ENCODE data around the gene NDOR1.
A peak's percentile ranks its signal among the peaks of the same experiment; 100 is the strongest.
"Not testable (repeated sequence)": the region's sequence is repeated elsewhere in the genome, so short reads cannot be mapped to it uniquely, and the experiment has no call there.

NDOR1 gene

DNA sequence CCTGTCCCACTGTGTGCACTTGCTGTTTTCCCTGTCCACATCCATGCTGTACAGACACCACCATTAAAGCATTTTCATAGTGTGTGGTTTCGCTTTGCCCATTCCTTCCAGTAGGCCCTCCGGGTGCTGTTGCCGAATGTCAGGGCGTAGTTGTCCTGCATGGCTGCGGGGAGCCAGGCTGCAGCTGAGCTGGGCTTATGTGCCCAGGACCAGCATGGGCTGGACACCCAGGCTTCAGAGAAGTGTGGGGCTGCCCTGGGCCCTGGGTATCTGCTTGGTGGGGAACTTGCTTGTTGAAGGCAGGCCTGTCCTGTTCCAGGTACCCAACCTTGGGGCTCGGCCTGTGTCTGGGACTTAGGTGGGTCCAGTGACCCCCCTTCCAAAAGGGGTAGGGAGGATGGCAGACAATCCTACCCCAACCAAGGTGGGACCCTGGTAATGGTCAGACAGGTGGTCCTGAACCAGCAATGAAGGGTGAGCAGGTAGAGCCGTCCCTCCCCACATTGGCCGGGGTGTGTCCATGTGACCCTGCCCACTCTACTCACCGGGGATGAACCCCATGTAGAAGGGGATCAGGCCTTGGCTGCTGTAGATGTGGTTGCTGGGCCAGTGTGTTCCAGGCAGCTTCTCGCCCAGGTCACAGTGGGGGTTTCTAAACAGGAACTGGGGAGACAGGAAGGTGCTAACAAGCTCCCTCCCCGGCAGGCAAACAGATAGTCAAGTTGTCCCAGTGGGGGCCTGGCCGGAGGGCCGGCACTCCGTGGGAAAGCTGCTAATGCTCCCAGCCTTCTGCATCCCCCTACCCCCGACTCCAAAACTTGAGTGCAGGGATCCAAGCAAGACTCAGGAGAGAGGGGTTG, 38.4 kb downstream of the NDOR1 start:
- no peak for DNase-seq (ENCODE audit: low read depth in 2 of 2)

DNA sequence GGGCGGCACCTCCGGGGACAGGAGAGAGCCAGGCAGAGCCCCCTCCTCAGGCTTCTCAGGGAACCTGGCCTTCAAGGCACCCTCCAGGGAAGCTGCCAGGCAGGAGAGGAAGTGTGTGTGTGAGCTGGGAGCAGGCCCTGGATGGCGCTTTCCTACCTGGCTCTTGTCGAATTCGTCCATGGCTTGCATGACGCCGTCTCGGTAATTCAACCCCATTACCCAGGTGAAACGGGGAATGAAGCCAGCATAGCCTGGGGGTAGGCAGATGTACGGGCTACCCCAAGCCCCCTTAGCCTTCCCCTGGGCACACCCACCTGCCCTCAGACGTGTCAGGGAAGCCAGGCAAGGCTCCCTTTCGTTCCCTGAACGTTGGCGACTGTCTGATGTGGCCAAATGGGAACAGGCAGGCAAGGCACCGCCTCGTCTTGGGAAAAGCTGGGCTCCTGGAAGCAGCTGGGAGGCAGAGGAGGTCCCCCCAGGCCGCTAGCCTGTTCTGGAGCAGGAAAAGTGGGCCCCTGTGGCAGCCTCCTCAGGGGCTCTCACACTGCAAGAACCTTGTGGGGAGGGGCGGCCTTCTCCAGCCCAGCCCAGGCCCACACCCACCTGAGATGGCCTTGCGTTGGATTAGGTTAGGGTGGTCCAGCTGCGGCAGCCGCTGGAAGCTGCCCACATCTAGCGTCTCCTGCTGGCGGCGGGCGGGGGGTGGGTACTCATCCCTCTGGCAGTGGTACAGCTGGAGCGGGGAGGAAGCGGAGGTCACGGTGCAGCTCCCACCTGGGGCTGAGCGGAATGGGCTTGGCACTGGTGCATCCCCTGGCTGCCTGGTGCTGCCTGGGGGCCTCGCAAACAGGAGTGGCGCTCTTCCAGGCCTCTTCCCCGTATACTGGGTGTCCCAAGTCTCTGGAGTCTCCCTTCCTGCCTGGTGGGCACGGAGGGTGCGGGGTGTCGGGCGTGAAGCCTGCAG, 39.3 kb downstream of the NDOR1 start:
- DNase-seq (ENCODE audit: low read depth in 2 of 2): no peak

DNA sequence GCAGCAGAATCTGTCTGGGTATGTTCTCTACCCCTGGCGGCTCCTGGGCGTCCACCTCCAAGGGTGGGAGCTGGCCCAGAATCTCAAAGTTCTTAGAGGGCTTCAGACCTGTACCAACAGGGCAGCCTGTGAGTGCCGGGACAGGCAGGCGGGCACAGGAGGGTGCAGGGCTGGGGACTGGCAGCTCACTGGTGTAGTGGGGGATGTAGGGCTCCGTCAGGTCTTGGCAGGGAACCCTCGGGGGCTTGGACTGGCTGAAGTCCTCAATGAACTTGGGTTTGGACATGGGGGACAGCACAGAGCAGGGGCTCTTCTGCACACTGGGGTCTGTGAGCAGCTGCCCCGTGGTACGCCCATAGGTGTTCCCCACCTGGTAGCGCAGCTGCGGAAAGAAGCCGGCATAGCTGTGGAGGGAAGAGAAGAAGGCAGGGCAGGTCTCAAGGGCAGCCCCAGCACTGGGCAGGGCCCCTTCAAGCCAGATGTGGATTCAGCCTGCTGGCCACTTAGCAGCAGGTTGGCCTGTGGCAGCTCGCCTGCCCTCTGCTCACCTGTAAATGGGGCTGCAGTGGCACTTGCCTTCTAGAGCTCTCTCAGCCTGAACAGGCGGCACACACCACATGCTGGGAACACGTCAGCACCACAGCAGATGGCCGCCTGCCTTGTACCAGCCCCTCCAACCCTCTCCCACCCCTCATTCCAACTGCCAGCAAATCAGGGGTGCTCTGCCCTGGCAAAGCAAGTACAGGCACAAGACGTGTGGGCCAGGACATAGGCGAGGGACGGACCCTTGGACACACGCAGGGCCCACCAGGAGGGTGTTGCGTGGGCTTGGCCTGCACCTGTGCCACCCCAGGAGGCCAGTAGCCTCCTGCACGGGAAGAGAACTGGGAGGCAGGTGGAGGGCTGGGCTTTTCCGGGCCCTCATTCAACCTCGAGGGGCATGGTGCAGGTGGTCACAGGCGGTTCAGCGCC, 40.2 kb downstream of the NDOR1 start:
- DNase-seq (ENCODE audit: low read depth in 2 of 2): no peak

DNA sequence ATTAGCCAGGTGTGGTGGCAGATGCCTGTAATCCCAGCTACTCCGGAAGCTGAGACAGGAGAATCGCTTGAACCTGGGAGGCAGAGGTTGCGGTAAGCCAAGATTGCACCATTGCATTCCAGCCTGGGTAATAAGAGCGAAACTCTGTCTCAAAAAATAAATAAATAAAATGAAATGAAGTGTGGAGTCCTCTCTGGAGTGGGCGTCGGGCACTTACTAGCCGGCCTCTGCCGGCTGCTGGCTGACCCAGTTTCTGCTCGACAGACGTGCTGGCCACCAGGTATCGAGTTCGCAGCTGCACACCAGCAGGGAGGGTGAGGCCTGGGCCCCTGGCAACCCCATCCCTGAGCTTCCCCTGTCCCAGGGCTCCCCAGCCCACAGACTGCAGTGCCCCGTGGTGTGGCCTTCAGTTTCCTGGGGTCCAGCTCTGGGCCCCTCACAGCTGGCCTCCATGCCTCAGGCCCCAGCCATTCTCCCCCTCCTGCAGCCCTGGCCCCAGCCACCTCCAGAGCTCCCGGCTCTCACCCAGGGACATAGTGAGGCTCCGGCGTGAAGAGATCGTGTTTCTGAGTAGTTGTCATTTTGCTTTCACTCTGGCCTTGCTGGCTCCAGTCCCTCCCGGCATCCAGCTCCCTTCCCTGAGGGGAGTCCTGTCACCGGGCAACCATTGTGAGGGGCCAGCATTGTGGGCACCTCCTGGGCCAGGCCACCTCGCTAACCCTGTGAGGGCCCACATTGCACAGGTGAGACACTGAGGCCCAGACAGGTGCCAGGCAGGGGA, 41.8 kb downstream of the NDOR1 start:
- DNase-seq (ENCODE audit: low read depth in 2 of 2): no peak

DNA sequence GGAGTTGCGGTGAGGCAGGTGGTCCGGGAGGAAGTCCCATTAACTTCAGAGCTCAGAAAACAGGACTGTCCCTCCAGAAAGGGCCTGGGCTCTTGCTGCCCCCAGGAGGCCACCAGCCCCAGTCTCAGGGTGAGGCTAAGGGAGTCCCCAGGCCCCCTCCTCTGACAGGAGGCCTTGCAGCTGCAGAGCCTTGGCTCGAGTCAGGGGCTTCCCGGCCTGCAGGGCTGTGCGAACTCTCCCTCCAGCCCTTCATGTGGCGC, 42.3 kb downstream of the NDOR1 start:
- no peak for DNase-seq (ENCODE audit: low read depth in 2 of 2)

DNA sequence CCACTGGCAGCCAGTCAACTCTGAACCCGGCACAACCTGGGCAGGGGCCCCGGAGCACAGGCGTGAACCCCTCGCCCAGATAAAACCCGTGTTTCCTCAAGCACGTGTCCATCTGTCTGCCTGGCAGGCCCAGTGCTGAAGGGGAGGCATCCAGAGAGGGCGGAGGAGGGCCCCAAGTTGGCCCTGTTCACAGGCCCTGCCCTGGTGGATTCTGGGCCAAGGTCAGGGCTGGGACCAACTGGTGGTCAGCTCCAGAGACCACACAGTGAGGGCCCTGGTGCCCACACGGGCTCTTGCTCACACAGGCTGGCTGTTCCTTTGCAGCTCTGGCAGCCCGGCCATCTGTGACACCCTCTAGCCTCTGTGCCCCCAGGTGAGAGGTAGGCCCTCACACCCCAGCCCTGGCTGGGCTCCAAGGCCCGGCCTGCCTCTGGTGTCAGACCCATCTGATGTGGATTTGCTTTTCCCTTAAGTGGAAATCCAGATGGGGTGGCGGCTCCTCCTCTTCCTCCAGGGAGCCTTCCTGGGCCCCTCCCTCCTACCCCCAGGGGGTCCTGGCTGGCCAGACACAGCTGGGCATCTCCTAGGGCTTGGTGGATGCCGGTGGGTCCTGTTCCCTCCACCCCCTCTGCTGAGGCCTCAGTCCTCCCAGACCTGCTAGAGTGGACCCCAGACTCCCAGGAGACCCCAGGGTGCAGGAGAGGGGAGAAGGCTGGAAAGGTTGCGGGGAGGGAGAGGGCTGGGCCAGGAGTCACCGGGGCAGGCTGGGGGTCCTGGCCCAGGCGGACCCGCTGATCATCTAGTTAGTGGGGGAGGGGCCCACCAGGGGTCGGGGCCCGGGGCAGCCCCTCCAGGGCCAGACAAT, 45.1 kb downstream of the NDOR1 start:
- no peak for DNase-seq (ENCODE audit: low read depth in 2 of 2)

DNA sequence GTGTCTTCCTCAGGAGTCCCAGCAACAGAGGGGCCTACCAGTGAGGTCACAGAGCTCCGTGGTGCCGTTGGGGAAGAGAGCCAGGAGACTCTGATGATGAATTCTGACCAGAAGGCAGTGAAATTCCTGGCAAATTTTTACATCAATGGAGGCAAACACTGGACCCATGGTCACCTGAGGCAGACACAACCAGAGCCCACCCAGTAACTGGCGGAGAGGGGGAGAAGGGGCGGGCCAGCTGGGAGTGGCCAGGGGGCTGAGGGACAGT, 45.6 kb downstream of the NDOR1 start, which contains the start of gene STPG3:
Gene STPG3, plus strand, starts transcription at position 93 of the 268 bp plus-strand sequence. Its CDS starts 1 bp downstream, at position 94.
- DNase-seq (ENCODE audit: low read depth in 2 of 2): no peak

DNA sequence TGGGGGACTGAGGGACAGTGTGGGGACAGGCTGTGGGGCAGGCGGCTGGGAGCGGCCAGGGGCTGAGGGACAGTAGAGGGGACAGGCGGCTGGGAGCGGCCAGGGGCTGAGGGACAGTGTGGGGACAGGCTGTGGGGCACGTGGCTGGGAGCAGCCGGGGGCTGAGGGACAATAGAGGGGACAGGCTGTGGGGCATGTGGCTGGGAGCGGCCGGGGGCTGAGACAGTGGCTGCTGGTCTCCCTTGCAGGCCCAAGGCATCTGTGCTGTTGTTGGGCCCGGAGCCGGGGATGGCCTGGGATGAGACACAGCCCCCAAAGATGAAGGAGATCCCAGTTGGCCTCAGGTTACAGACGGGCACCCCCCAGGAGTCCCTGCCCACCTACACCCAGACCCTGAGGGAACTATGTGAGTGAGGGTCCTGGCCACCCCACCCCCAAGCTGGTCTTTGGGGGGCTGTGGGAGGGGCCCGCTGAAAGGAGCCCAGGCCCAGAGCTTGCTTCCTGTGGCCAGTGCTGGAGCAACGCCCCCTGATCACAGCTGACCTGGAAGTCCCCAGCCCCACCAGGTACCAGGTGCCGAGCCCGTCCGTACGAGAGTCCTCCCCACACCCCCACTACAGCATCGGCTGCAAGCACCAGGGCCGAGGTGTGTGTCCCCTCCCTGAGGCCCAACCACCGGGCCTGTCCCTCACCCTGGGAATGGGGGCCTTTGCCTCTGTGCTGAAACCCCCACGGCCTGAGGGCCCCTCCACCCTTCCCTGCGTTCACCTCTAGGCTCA, 46.2 kb downstream of the NDOR1 start:
- DNase-seq (ENCODE audit: low read depth in 2 of 2): no peak

DNA sequence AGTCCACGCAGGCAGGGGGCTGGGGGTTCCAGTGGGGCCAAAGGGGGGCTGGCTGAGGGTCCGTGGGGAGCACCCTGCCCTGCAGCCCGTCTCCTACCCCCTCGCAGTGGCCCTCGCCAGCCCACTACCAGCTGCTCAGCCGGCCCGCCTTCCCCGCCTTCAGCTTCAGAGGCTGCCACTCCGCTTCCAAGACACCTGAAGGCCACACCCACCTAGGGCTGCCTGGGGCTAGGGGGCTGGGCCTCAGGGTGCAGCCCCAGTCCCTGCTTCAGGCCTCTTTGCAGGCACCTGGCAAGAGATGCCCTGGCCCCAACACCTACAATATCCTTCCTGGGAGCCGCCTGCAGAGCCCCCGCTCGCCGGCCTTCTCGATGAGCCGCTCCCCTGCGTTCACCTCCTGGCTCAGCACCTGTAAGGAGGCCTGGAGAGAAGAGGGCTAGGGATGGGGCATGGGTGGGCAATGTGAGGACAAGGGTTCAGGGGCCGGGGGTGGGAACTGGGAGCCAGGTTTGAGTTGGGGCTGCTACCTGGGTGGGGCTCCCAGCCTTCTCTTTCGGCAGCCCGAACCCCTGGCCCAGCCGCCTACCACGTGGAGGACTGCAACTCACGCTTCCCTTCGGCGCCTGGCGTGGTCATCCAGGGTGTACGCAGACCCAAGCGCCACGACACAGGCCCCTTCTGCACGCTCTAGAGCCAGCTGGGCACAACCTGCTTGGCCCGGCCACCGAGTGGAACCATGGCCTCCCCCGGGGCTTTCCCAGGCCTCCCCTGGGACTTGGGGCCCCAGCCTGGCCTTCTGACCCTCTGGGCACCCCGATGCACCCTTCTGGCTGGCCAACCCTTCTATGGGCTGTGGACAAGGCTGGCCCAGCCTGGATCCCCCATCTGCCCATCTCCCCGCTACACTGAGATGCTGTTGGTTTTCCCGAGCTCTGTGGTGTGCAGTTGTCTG, 47.3 kb downstream of the NDOR1 start:
- DNase-seq (ENCODE audit: low read depth in 2 of 2): no peak

DNA sequence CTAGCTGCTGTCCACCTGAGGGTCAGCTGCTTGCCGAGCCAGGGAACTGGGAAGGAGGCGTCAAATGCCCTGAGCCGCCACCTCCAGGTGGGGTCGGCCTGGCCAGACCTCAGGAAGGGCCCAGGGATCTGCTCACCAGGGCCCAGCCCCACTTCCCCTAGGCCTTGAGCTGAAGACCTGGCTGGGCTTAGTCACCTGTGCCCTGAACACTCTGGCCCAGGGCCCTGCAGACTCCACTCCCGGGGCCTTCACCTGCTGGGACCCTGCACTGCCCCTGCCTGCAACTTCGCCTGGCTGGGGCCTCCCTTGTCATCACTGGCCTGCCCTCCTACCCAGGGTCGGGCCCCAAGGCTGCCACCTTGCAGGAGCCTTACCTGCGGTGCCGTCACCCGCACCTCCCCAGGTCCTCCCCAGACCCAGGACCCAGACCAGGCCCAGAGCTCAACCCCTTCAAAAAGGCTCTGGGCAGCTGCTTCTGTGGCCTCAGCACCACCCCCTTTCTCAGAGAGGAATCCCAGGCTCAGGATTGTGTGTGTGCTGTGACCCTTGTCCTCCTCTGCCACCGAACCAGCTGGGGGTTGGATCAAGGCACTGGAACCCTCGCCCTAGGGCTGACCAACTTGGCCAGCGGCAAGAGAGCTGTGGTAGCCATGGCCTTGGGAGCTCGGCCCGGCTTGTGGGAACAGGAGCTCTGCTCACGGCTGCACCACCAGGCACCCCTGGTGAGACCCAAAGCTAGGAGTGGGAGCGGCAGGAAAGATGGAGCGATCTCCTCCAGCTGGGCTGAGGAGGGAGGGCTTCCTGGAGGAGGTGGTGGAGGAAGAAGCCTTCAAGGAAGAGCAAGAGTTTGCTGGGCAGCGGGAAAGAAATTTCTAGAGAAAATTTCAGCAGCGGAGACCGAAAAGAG, 48.5 kb downstream of the NDOR1 start:
- DNase-seq (ENCODE audit: low read depth in 2 of 2): no peak

DNA sequence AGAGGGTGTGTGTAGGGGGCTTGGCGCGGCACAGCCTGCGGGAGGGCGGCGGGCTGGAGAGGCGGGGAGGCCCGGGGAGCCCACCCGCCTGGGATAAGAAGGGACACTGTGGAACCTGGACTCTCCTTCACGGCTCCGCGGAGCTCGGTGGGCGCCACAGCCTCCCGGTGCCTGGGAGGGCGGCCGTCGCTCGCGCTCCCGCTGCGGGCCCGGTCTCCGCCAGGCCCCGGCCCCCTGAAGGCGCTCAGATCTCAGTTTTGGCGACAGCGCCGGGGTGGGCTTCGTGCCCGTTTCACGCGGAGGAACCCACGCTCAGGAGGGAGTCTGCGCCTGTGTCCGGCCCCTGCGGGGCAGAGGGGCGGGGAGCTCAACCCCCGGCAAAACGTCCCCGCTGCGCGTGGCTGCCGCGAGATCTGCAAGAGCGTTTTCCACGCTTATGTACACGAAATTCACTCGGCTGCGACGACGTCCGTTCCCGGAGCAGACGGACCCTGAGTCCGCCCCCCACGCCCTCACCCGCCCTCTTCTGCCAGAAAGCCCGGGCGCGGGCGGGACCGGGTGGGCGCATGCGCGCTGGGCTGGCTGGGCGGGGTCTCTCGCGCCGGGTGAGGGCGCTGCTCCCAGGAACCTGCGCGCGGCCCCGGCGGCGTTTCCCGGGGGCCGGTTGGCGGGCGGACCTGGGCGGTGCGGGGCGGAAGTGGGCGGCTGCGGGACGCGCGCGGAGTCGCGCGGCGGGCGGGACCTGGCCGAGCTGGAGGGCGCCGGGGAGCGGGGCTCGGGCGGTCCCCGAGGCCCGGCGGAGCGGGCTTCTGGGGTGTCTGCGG, 49.3 kb downstream of the NDOR1 start, which contains the start of gene NELFB:
Gene NELFB, plus strand, starts transcription at position 704 of the 824 bp plus-strand sequence.
- peak; percentile 92 to 95 for DNase-seq (ENCODE audit: low read depth in 2 of 2)

DNA sequence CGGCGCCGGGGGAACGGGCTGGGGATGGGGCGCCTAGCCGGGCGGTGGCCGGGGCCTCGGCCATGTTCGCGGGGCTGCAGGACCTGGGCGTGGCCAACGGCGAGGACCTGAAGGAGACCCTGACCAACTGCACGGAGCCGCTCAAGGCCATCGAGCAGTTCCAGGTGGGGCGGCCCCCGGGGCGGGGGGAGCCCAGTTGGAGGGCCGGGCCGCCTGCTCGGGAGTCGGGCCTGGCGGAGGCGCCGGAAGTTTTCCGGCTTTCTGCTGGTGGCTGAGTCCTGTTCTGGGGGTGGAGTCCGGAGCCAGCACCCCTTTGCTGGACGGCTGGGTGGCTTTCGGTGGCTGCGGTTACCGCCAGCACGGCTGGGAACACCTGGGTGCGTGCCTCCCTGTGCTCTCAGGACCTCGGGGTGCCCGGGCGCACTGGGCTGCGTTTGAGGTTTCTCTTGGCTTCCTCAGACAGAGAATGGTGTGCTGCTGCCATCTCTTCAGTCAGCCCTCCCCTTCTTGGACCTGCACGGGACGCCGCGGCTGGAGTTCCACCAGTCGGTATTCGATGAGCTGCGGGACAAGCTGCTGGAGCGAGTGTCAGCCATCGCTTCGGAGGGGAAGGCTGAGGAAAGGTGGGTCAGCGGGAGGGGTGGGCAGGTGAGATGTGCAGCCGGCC, 50.1 kb downstream of the NDOR1 start:
- no peak for DNase-seq (ENCODE audit: low read depth in 2 of 2)

DNA sequence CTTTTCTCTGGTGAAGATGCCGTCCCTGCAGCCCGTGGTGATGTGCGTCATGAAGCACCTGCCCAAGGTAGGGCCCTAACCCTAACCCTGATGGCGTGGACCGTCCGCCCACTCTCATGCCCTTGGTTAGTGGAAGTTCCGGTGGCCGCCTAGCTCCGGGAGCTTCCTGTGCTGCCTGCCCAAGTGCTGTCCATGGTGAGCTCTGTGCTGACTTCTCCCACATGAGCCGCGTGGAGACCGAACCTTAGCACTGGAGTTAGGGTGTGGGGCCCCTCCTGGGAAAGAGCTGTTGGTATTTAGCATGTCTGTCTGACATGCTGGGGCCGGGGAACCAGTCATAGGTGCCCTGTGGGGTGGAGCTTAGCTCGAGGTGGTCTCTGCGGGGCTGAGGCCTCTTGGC, 50.9 kb downstream of the NDOR1 start:
- no peak for DNase-seq (ENCODE audit: low read depth in 2 of 2)

DNA sequence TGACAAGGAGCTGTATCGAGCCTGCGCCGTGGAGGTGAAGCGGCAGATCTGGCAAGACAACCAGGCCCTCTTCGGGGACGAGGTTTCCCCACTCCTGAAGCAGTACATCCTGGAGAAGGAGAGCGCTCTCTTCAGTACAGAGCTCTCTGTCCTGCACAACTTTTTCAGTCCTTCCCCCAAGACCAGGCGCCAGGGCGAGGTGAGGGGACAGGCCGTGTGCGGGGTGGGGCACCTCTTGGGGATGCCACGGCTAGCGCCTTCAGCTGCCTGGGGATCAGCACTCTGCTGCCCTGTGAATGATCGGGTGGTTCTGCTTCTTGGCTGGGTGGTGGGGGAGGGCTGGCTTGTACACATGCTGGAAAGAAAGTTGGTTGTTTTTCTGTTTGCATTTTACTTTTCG, 51.4 kb downstream of the NDOR1 start:
- DNase-seq (ENCODE audit: low read depth in 2 of 2): no peak

DNA sequence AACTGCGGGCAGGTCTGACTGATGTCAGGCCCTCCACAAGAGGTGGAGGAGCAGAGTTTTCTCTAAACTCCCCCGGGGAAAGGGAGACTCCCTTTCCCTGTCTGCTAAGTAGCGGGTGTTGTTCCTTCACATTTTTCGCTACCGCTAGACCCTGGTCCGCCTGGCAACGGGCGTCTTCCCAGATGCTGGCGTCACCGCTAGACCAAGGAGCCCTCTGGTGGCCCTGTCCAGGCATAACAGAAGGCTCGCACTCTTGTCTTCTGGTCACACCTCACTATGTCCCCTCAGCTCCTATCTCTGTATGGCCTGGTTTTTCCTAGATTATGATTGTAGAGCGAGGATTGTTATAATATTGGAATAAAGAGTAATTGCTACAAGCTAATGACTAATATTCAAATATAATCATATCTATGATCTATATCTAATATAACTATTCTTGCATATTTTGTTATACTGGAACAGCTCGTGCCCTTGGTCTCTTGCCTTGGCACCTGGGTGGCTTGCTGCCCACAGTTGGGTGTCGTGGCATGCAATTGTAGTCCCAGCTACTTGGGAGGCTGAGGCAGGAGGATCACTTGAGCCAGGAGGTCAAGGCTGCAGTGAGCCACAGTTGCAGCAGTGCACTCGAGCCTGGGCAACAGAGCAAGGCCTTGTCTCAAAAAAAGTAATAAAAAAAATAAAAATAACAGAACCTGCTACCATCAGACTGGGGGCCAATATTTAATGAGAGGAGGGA, 56.8 kb downstream of the NDOR1 start:
- not testable (repeated sequence) for DNase-seq (ENCODE audit: low read depth in 2 of 2)
